Limb (tissue), 2 donors: ENCODE measurements around the gene CPN2.

Source experiments
- DNase-seq, 2 donors: peaks; one replicate each; pipeline ENCODE4 v3.0.0-alpha.2; 2016; ENCODE audit errors: extremely low spot score in 2 of 2

The CPN2 gene

GRCh38 chr3:194355379-194355778, 4.3 kb upstream of the CPN2 start:
- no peak for DNase-seq

GRCh38 chr3:194354315-194354714, 3.2 kb upstream of the CPN2 start:
- DNase-seq: no peak

GRCh38 chr3:194352667-194353246, 1.6 kb upstream of the CPN2 start:
- DNase-seq: no peak

GRCh38 chr3:194351952-194352536, 916 bp upstream of the CPN2 start:
- no peak for DNase-seq

GRCh38 chr3:194350726-194351071, 429 bp downstream of the CPN2 start:
- DNase-seq: no peak

- DNase-seq: peak in 1 of 2 donors; percentile 13
These were observed 2.8 kb downstream of the CPN2 start for GRCh38 chr3:194348354-194348753.

GRCh38 chr3:194346621-194347020, 4.5 kb downstream of the CPN2 start:
- DNase-seq: no peak

- no peak for DNase-seq
These were observed 5.1 kb downstream of the CPN2 start for GRCh38 chr3:194346035-194346434.

- DNase-seq: peak; percentile 61 to 89
These were observed 7.1 kb downstream of the CPN2 start for GRCh38 chr3:194344012-194344411.

GRCh38 chr3:194343561-194343893, 7.6 kb downstream of the CPN2 start:
- no peak for DNase-seq

- DNase-seq: no peak
These were observed 8.1 kb downstream of the CPN2 start for GRCh38 chr3:194342861-194343560.

- DNase-seq: no peak
These were observed 10.2 kb downstream of the CPN2 start for GRCh38 chr3:194340757-194341400.

GRCh38 chr3:194339840-194340239, 11.3 kb downstream of the CPN2 start:
- no peak for DNase-seq

GRCh38 chr3:194339356-194339755, 11.8 kb downstream of the CPN2 start:
- DNase-seq: no peak

- DNase-seq: no peak
These were observed 13.0 kb downstream of the CPN2 start for GRCh38 chr3:194337965-194338753.

- no peak for DNase-seq
These were observed 14.3 kb downstream of the CPN2 start for GRCh38 chr3:194336601-194337355.

- no peak for DNase-seq
These were observed 17.2 kb downstream of the CPN2 start for GRCh38 chr3:194333981-194334320.

- DNase-seq: peak; percentile 85 to 94
These were observed 17.7 kb downstream of the CPN2 start for GRCh38 chr3:194333212-194333980.

- DNase-seq: no peak
These were observed 18.3 kb downstream of the CPN2 start for GRCh38 chr3:194332858-194333211.

GRCh38 chr3:194330579-194330978, 20.5 kb downstream of the CPN2 start:
- no peak for DNase-seq

- no peak for DNase-seq
These were observed 21.0 kb downstream of the CPN2 start for GRCh38 chr3:194330160-194330559.
